Measurements from ENCODE around the gene SYT8.
"Not testable (repeated sequence)": the region's sequence is repeated elsewhere in the genome, so short reads cannot be mapped to it uniquely, and the experiment has no call there.

GRCh38 chr11:1875851-1876301 lies 41.1 kb downstream of the SYT8 start:
- not testable (repeated sequence) for TF ChIP-seq CTCF (IDR thresholded peaks at IDR 0.05; ENCODE audit: control extremely low read depth in 1 of 3, insufficient read depth in 1 of 3, low read depth in 1 of 3, low read length in 3 of 3); POLR2AphosphoS5 (IDR thresholded peaks at IDR 0.05; ENCODE audit: low read depth, low read length); HDAC2 (IDR thresholded peaks at IDR 0.05; ENCODE audit: borderline replicate concordance in 1 of 2, low read depth in 2 of 2, low read length in 2 of 2); CEBPB (IDR thresholded peaks at IDR 0.05; ENCODE audit: low read depth, low read length); SIN3A (conservative IDR thresholded peaks at IDR 0.05 in 1 of 2, IDR thresholded peaks at IDR 0.05 in 1 of 2; ENCODE audit: low read depth in 1 of 2, low read length in 2 of 2); KDM5A (IDR thresholded peaks at IDR 0.05; ENCODE audit: low read length); POLR2A (IDR thresholded peaks at IDR 0.05; ENCODE audit: control extremely low read depth in 1 of 2, low read depth in 2 of 2, low read length in 2 of 2); USF2 (IDR thresholded peaks at IDR 0.05; ENCODE audit: low read length); SUZ12 (IDR thresholded peaks at IDR 0.05; ENCODE audit: low read length); ZNF274 (IDR thresholded peaks at IDR 0.05; ENCODE audit: borderline replicate concordance, extremely low read depth, low read length); CREB1 (IDR thresholded peaks at IDR 0.05); BRCA1 (IDR thresholded peaks at IDR 0.05; ENCODE audit: low read depth, low read length); YY1 (IDR thresholded peaks at IDR 0.05; ENCODE audit: low read depth, low read length)
